Right lobe of liver (tissue), 4 donors: ENCODE data around the gene SEMA7A.

Experiments
- POLR2A ChIP-seq: fragments of 450-650 bp; IDR thresholded peaks from one replicate; pipeline ENCODE4 v1.6.1; 2017; ENCODE audit warnings: antibody characterized with exemption, mild to moderate bottlenecking
- TF ChIP-seq, protein P1 (sequence below), 4 donors: fragments of 200-600 bp in 3 of 4; fragments of 450-650 bp in 1 of 4; IDR thresholded peaks; one replicate each; pipeline versions ENCODE4 v1.5.1 to v1.8.0; 2016 to 2022; ENCODE audit warnings: antibody characterized with exemption in 4 of 4, mild to moderate bottlenecking in 2 of 4
- donor health status: DM: no; HTN: no; CAD: no.
- donor health status: DM: no; HTN: no; CAD: no.
- donor health status: DM: no; HTN: yes; CAD: no.

DNA sequence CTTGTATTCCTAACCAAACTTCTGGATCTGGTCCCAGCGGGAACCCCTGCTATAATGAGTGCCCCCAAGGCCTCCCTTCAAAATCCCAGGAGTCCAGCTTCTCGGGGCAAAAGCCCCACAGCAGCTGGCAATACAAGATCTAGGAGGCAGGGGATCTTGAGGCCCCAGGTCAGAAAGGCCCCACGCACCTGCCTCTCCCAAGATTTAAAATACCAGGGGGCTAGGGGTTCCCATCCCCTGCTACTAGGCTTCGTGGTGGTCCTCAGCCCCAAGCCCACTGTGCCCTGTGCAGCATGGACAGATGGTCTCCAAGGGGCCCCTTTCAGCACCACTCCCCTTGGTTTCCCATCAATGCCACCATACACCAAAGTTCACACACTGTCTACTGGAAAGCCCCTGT lies 50.5 kb downstream of the SEMA7A start:
- TF ChIP-seq, protein P1, sequence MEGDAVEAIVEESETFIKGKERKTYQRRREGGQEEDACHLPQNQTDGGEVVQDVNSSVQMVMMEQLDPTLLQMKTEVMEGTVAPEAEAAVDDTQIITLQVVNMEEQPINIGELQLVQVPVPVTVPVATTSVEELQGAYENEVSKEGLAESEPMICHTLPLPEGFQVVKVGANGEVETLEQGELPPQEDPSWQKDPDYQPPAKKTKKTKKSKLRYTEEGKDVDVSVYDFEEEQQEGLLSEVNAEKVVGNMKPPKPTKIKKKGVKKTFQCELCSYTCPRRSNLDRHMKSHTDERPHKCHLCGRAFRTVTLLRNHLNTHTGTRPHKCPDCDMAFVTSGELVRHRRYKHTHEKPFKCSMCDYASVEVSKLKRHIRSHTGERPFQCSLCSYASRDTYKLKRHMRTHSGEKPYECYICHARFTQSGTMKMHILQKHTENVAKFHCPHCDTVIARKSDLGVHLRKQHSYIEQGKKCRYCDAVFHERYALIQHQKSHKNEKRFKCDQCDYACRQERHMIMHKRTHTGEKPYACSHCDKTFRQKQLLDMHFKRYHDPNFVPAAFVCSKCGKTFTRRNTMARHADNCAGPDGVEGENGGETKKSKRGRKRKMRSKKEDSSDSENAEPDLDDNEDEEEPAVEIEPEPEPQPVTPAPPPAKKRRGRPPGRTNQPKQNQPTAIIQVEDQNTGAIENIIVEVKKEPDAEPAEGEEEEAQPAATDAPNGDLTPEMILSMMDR (IDR thresholded peaks at IDR 0.05): no peak
- TF ChIP-seq POLR2A: no peak
